Stimulated activated CD8-positive, alpha-beta memory T cell treated with anti-CD3 and anti-CD28 coated beads, Interleukin-12 subunit alpha, Interleukin-12 subunit beta, amount 100 ng/mL, for 24 hours (primary cell): ENCODE data around the gene KSR2.
"Not testable (repeated sequence)": the region's sequence is repeated elsewhere in the genome, so short reads cannot be mapped to it uniquely, and the experiment has no call there.

ENCODE experiments used
- DNase-seq: peaks from one replicate; pipeline ENCODE4 v3.0.0-alpha.2; 2020; ENCODE audit errors: extremely low read depth

The KSR2 gene

DNA sequence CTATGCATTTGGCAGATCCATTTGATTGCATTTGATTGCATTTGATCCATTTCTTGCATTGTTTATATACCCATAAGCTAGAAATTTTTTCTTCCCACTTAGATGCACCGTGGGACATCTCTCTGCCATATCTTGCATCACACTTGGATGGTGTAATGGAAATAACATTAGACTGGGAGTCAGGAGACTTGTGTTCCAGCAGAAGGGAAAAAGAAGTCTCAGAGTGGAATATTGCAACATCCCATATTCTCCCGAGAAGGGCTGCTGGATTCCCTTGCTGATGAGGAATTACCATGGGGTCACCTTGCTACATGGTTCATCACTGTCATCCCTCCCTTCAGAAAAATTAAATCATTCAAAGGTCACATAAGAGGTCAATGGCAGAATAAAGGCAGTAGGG lies 78.1 kb downstream of the KSR2 start:
- DNase-seq, result no peak

DNA sequence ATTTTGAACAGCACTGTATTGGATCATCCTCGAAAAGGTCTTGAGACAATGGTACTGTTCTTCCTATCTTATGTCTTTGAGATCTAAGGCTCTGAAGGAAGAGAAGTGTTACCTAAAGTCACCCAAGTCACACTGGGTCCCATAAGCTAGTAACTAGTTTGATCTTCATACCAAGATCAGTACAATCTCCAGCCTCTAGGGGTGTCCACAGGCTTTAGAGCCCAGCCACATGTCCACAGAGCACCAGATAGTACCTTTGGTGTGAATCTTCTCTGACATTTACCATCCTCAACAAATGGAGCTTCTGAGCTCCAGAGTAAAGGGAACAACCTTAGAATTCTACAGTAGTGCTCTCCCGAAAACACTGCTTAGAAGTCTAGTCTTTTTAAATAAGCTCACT lies 78.7 kb downstream of the KSR2 start:
- no peak for DNase-seq

DNA sequence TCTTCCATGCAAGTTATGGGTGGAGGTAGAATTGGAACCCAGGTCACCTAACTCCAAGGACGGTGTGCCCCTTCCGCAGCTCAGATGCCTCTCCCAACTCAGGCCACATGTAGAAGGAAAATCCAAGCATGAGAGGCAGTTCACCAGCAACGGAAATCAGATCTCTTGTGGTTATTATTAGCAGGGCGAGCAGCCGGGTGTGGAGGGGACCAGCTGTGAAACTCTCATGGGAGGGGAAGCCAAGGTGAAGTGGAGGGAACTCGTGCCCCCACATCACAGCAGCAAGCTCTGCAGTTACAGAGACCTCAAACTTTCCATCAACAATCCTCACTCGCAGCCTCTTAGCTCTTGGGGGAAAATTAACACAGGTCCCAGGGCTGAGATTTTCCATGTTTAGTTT lies 79.7 kb downstream of the KSR2 start:
- no peak for DNase-seq

DNA sequence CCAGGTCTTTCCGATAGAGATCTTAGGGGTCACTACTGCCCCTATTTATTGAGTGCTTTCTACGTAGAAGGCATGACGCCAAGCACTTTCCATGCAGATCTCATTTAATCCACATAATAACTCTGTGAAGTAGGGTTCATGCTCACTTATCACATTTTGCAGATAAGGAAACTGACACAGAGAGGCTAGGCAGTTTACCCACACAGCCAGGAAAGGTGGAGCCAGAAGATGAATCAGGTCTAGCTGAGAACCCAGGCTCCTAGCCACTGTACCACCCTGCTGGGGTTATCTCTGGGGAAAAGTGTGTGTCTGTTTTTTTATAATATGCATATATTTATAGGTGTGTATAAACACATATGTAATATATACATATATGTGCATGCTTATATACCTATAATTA lies 83.6 kb downstream of the KSR2 start:
- no peak for DNase-seq

DNA sequence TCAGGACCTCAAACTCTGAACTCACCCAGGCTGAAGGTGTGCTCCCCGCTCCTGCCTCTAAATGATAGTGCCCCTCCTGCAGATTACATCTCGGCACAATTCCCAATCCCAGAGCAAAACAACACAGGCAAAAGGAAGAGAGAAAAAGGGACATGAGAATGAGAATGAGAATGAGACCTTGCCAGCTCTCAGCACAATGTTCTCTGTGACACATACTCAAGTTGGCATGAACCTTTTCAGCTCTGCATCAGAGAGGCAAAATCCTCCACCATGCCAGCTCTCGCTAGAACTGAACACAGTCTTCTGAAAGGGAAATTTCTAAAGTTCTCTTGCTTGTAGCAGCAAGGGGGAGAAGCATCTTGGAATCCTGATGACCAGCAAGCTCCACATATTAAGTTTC lies 84.6 kb downstream of the KSR2 start:
- no peak for DNase-seq

DNA sequence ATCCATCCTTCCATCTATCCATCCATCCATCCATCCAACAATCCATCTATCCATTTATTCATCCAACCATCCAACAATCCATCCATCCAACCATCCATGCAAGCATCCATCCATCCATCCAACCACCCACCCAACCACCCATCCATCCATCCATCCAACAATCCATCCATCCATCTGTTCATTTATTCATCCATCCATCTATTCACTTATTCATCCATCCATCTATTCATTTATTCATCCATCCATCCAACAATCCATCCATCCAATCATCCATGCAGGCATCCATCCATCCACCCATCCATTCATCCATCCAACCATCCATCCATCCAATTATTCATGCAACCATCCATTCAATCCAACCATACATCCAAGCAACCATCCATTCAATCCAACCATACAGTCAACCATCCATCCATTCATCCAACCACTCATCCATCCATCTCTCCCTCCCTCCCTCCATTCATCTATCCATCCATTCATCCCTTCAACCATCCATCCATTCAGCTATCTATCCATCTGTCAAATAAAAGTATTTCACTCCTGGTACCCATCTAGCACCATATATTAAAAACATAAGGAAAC lies 86.1 kb downstream of the KSR2 start:
- DNase-seq, result no peak

DNA sequence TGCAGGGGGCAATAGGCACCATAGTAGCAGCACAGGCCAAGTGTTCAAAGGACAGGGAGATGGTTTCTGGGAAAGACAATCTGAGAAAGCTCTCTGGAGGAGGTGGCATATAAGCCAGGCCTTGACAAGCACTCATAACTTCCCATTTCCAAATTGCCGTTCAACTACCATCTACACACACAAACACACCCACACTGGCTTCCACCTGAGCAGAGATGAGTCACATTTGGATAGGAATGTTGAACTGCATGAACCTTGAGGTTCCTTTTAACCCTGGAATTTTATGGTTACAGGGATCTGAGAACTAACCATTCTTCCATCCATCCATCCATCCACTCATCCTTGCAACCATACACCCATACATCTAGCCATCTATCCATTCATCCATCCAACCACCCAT lies 86.6 kb downstream of the KSR2 start:
- no peak for DNase-seq

DNA sequence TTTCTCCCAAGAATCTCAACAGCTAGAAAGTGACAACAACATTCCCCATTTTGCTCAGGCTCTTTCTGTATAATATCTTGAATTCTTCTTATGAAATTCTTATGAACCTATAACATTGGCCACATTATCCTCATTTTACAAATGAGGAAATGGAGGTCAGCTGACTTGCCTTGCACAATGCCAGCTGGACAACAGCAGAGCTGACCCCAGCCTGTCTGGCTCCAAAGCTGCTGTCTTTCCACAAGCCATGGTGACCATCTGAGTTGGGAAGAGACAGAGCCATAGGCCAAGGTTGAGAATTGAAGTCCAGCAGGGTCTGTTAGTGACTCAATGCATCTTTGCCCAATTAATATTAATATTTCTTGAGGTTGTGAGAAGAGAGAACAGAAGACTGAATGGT lies 87.3 kb downstream of the KSR2 start:
- no peak for DNase-seq

DNA sequence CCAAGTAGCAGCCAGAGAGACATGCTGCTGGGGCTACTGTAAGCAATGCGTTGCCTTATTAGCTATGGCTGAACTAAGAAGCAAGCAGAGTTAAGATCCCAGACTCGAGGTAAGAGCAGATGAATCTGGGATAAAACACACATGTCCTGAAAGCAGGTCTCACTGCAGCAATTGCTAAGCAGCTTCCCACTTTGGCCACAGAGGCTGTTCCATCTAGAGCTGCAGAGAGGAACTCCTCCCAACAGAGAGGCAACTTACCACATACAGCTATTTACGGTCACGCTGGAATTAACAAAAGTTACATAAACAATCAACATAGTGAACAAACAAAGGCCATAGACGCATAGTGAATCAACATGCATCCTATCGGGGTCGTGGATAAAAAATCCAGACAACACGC lies 90.2 kb downstream of the KSR2 start:
- DNase-seq, result no peak

DNA sequence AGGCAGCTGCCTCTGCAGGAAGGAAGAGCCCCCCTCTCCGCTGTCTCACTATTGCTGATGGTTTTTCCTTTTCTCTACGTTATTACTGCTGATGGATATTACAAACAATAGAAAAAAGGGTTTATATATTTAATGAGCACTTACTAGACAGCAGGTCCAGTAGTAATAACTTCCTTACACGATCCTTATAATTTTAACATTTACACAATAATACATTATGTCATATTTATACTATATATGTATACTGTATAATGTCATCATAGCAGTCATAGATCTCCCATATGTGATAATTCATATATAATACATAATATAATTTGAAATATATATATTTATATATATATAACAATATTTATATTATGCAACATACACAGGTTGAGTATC lies 92.4 kb downstream of the KSR2 start:
- DNase-seq, result no peak

DNA sequence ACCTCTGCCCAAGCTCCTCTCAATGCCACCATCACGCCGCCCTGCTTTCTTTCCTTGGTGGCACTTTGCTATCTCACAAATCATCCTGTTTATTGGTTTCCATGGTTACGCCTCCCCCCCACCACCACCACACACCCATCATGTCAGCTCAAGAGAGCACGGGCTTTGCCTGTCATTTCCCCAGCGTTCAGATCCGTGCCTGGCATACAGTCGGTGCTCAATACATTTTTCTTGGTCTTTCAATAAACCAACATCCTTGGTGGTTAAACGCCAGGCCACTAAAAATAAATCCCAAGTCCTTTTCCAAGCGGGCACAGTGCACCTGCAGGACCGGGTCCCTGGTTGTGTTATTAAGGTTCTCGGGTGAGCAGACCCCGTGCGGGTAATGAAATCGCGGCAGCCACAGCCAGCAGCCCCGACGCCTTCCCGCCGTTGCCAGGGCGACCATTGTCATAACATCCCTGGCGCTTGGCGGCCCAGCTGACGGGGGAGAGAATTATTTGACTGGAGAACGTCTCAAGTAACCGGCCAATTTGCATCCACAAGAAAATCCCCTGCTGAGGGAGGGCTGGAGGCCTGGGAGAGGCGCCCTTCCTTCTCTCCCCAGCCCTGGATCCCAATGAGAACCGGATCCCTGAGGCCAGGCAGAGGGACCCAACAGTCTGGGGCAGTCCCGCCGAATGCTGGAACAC lies 92.9 kb downstream of the KSR2 start:
- no peak for DNase-seq

DNA sequence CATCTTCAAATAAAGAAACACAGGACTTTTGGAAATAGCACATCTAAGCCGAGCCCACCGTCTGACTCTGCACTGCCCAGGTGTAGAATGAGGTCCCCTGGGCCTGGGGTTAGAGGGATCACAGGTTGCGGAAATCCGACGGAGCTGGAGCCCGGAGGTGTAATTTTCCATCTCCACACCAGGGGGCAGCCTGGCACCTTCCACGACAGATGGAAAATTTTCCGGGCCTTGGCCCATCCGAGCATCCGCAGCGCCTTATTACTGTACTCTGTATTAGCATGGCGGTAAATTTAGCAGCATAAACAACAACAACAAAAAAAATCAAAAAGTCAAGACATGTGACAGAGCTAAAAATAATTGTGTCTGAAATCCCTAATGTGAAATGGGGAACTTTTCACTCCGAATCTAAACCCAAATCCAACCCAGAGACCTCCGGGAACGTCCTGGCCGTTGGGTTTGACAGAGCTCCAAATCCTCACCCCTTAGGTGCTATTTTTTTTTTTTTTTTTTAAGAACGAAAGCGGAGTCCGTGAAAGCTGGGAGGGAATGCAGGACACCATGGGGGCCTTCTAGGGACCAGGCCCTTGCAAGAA lies 93.9 kb downstream of the KSR2 start:
- DNase-seq, result peak; percentile 25

DNA sequence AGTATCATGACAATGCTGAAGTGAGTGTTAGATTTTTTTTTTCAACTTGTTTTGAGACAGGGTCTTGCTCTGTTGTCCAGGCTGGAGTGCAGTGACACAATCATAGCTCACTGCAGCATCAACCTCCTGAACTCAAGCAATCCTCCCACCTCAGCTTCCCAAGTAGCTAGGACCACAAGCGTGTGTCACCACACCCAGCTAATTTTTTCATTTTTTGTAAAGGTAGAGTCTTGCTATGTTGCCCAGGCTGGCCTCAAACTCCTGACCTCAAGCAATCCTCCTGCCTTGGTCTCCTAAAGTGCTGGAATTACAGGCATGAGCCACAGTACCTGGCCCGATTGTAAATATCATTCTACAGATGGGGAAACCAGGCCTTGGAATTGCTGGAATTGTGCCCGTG lies 94.6 kb downstream of the KSR2 start:
- not testable (repeated sequence) for DNase-seq

DNA sequence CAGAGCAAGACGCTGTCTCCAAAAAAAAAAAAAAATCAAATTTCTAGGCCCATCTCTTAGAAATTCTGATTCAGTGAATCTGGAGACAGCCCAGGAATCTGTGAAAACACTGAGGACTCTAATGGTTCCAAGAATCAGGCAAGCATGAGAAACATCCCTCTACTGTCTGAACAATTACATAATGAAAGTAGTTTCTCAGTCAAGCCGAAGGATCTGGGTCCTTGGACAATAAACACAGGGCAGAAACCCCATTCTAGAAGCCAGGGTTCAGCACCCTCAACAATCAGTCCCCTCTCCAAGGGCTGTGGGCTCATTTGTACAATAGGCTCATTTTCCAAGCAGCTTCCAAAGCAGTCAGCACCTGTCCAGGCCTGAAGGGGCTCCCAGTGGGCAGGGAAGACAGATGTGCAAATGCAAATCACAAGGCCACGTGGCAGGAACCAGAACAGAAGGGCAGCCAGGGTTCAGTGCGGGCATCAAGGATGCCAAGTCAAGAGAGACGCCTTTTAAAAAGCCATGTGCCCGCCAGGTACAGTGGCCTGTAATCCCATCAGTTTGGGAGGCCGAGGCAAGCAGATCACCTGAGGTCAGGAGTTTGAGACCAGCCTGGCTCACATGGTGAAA lies 96.1 kb downstream of the KSR2 start:
- no peak for DNase-seq

DNA sequence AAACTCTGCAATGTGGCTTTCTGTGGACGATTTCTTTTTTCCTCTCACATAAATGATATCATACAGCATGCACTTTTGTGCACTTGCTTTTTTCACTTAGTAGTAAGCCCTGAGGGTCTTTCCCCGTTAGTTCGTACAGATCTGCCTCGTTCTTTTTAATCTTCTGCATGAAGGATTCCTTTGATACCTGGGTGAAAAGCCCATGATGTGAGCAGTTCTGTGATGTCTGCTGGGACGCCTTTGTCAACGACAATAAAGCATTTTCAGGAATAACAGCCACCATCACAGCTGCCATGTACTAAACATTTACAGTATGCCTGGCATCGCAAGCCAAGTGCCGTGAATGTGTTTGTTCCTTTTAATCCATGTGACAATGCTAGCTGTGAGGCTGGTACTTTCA lies 99.2 kb downstream of the KSR2 start:
- DNase-seq, result no peak

DNA sequence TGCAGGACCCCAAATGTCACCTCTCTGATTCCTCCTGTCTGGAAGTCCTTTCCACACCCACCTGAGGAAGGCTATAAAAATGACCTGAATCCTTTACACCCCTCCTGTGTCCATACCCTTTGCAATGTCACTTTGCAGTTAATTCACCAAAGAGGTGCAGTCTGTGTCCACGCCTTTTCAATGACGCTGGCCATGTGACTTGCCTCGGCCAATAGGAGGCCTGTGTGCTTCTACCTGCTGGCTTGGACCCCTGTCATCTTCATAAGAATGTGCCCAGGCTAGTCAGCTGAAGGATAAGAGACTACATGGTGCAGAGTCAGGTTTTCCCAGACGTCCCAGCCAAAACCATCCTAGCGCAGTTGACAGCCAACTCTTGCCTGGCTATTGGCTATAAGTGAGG lies 101.4 kb downstream of the KSR2 start:
- no peak for DNase-seq

DNA sequence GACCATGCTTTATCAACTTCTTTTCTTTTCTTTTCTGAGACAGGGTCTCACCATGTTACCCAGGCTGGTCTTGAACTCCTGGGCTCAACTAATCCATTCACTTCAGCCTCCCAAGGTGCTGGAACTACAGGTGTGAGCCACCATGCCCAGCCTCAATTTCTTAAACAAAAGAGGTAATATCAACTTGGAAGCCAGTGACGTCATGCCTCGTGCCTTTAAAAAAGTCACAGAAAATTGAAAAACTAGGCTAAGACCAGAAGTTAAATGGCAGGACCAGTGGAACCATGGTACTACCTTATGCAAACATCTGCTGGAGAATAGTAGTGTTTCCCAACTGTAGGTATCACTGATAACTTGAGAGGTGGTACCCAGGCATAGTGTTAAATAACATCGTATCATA lies 103.3 kb downstream of the KSR2 start:
- DNase-seq, result no peak

DNA sequence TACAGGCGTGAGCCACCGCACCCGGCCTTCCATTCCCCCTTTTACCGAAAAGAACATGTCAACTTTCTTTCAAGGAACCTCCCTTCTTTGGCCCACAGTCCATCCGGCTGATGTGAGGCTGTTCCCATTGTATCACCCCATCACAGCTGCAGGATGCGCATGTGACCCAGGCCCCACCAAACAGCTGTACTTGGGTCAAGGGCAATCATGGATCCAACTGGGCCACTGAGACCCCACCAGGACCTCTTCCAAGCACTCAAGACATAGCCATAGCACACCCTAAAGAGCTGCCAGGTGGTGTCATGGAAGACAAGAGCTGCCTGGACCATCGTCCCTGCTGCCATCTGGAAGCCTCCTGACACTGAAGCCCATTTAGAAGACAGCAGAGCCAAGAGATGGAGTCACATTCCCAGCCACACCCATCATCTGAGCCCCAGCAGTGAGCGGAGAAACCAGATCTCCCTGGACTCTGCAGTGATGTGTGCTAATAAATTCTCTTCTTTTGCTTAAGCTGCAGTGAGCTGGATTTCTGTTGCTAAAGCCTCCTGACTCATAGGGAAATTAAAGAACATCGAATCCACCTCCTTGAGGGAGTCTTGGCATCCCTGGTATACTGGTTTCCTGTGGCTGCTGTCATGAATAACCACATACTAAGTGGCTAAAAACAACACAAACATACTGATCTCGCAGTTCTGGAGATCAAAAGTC lies 105.6 kb downstream of the KSR2 start:
- no peak for DNase-seq

DNA sequence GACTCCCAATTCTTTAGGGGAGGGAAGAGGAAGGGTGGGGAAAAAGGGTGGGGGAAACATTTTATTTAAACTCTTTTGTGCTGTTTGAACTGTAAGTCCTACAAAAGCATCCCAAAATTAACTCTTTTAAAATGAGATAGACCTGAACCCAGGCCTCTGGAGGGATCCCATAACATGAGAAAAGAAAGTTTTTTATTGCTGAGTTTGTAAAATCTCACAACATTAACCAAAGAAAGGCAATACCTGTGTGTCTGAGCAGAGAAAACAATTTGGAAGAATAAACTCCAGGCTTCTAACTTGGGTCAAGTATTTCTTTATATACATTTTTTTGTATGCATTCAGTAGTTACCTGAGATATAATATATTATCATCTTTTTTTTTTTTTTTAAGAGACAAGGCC lies 107.1 kb downstream of the KSR2 start:
- DNase-seq, result no peak

DNA sequence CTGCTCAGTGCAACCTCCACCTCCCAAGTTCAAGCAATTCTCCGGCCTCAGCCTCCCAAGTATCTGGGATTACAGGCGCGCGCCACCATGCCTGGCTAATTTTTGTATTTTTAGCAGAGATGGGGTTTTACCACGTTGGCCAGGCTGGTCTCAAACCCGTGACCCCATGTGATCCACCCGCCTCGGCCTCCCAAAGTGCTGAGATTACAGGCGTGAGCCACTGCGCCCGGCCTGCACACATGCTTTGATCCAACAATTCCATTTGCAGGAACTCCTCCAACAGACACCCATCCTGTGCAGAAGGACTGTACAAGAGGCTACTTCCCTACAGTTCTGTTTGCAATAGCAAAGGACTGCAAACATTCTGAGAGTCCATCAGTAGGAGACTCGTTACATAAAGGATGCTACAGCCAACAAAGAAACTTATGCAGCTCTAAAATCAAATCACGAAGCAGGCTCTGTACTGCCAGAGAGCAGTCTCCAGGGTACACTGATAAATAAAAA lies 108.0 kb downstream of the KSR2 start:
- DNase-seq, result not testable (repeated sequence)

DNA sequence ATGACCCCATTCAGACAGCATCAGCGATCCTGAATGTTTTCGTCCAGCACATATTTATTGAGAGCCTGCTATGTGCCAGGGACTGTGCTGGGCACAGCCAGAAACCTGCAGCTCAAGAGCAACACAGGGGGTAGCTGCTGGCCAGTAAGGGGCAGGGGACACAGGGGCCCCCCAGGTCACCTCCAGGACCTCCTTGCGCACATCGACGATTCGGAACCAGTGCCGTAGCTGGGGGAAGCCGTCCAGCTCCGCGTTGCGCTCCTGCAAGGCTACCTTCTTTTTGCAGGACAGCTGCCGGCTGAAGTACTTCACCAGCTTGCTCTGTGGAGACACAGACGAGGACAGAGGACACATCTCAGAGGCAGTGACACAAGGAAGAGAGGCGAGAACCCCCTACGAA lies 108.7 kb downstream of the KSR2 start:
- no peak for DNase-seq
